Mesendoderm (in vitro differentiated cells): Measurements from ENCODE around the gene RNF10. TPM values are rescaled to one million over a fixed set of nuclear protein-coding genes. Genes with fewer than 3 reads are reported as not detected.

Experiments
- DNase-seq: peaks from one replicate; pipeline ENCODE4 v3.0.0; 2013
- H2AK5ac ChIP-seq: 2 replicates; pipeline ENCODE4 v1.6.1; 2013; ENCODE audit warnings: low read length, inconsistent platforms
- H2BK120ac ChIP-seq: 2 replicates; pipeline ENCODE4 v1.6.1; 2013; ENCODE audit warnings: low read depth, mild to moderate bottlenecking, low read length, moderate library complexity, mixed read lengths
- H2BK15ac ChIP-seq: replicated peaks from 2 replicates; pipeline ENCODE4 v1.6.1; 2013; ENCODE audit warnings: low read depth, mild to moderate bottlenecking, moderate library complexity
- H2BK5ac ChIP-seq: 2 replicates; pipeline ENCODE4 v1.6.1; 2013; ENCODE audit warnings: low read length, inconsistent platforms
- H3K18ac ChIP-seq: 2 replicates; pipeline ENCODE4 v1.6.1; 2013; ENCODE audit warnings: mild to moderate bottlenecking, low read length, mixed read lengths
- H3K23ac ChIP-seq: one replicate; pipeline ENCODE4 v1.6.1; 2013; ENCODE audit warnings: low read length
- H3K27ac ChIP-seq: 2 replicates; pipeline ENCODE4 v1.5.1; 2013; ENCODE audit warnings: low read depth, mild to moderate bottlenecking, inconsistent platforms, low read length, moderate library complexity
- H3K27me3 ChIP-seq: 2 replicates; pipeline ENCODE4 v1.6.1; 2013; ENCODE audit warnings: low read length, control low read depth, mild to moderate bottlenecking, inconsistent platforms; ENCODE audit not compliant: insufficient read depth, poor library complexity
- H3K36me3 ChIP-seq: 2 replicates; pipeline ENCODE4 v1.6.1; 2013; ENCODE audit warnings: low read length, inconsistent platforms; ENCODE audit not compliant: control insufficient read depth, insufficient read depth
- H3K4ac ChIP-seq: one replicate; pipeline ENCODE4 v1.6.1; 2013; ENCODE audit warnings: low read depth, mild to moderate bottlenecking, low read length, moderate library complexity
- H3K4me1 ChIP-seq: 2 replicates; pipeline ENCODE4 v1.6.1; 2013; ENCODE audit warnings: low read depth, low read length, inconsistent platforms; ENCODE audit not compliant: control insufficient read depth
- H3K4me2 ChIP-seq: 2 replicates; pipeline ENCODE4 v1.6.1; 2013; ENCODE audit warnings: low read length
- H3K4me3 ChIP-seq: 2 replicates; pipeline ENCODE4 v1.5.1; 2013; ENCODE audit warnings: mild to moderate bottlenecking, low read length
- H3K56ac ChIP-seq: one replicate; pipeline ENCODE4 v1.6.1; 2013; ENCODE audit warnings: low read length
- H3K79me1 ChIP-seq: 2 replicates; pipeline ENCODE4 v1.6.1; 2013; ENCODE audit warnings: low read length, inconsistent platforms
- H3K79me2 ChIP-seq: 2 replicates; pipeline ENCODE4 v1.6.1; 2013; ENCODE audit warnings: mild to moderate bottlenecking, low read length; ENCODE audit not compliant: control insufficient read depth, insufficient read depth
- H3K9ac ChIP-seq: 2 replicates; pipeline ENCODE4 v1.6.1; 2013; ENCODE audit warnings: low read length, inconsistent platforms
- H4K5ac ChIP-seq: one replicate; pipeline ENCODE4 v1.6.1; 2013; ENCODE audit warnings: low read length
- H4K8ac ChIP-seq: one replicate; pipeline ENCODE4 v1.6.1; 2013; ENCODE audit warnings: low read depth, mild to moderate bottlenecking, control low read depth, low read length, moderate library complexity
- WGBS: extraction: QIAGEN DNeasy Blood & Tissue Kit; methylation state at CpG from one replicate; pipeline ENCODE4 v1.1.7; 2013; ENCODE audit warnings: low lambda C conversion rate, missing lambda C conversion rate; ENCODE audit not compliant: insufficient coverage; ENCODE audit errors: extremely low coverage; 5-methylcytosine and 5-hydroxymethylcytosine counted together
- small RNA-seq: library from polyadenylated mRNA; stranded (forward); fragments of <200 nt; extraction: miRNeasy Mini kit (QIAGEN cat#:217004); gene quantifications from one replicate; pipeline ENCODE3, GENCODE V24; 2013; ENCODE audit not compliant: insufficient read depth

RNF10 gene

GRCh38 chr12:120625557-120626419 is 91.6 kb downstream of the RNF10 start:
- peak; percentile 70 for DNase-seq
- Histone ChIP-seq H3K4me3 (no peak overlapping the region), H3K4me2 (no peak overlapping the region), H2AK5ac (no peak overlapping the region), H3K4ac (no peak overlapping the region), H4K5ac (no peak overlapping the region), H3K27me3 (no peaks in the 10 kb centered on the region), H2BK15ac (no peak overlapping the region), H3K79me1 (no peaks in the 10 kb centered on the region), H3K36me3 (no peaks in the 10 kb centered on the region), H3K27ac (no peak overlapping the region), H2BK120ac (no peak overlapping the region), H3K4me1 (no peaks in the 10 kb centered on the region), H2BK5ac (no peak overlapping the region), H3K56ac (no peak overlapping the region), H4K8ac (no peak overlapping the region), H3K9ac (no peak overlapping the region), H3K23ac (no peak overlapping the region), H3K79me2 (no peaks in the 10 kb centered on the region), H3K18ac (no peak overlapping the region)
- no CpG with 5 or more reads among the region's 26 CpGs for WGBS

Small RNA genes within 50 kb of the gene (small RNA-seq; reads per million reads assigned to genes)
- gene RF00019: not detected
